A549 treated with CpdA at 1 μM for 4 hours (cell line): ENCODE data around the gene MOG. TPM values are rescaled to one million over a fixed set of nuclear protein-coding genes. Genes with fewer than 3 reads are reported as not detected.

ENCODE experiments used
- total RNA-seq: library from RNA; stranded (reverse); fragments of 200-300 nt; extraction: Qiagen RNA extraction; gene quantifications from 5 replicates; pipeline ENCODE4 v1.2.3, GENCODE V29; 2022; ENCODE audit warnings: low read depth

MOG gene
- total RNA-seq = not detected in 5 replicates

DNA sequence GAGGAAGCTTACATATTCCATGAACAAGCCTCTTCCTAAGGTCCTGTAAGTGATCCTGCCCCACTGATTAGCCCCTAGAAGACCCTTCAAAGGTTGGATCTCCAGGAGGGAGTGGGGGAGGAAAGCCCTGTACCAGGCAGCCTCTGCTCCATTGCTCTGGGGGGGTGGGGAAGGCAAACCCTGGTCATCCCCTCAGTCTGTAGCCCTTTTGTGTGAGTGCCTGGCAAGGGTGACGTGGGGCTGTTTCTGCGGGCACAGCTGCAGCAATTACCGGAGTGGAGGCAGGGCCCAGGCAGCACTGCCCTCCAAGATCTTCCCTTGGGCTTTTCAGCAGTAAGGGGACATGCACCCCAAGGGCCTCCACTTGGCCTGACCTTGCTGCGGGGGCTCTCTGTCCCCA, at the start of gene MOG:
MOG (plus strand) TSS at position 295 of the 400 bp plus-strand sequence. CDS start 118 bp downstream, outside the sequence.

DNA sequence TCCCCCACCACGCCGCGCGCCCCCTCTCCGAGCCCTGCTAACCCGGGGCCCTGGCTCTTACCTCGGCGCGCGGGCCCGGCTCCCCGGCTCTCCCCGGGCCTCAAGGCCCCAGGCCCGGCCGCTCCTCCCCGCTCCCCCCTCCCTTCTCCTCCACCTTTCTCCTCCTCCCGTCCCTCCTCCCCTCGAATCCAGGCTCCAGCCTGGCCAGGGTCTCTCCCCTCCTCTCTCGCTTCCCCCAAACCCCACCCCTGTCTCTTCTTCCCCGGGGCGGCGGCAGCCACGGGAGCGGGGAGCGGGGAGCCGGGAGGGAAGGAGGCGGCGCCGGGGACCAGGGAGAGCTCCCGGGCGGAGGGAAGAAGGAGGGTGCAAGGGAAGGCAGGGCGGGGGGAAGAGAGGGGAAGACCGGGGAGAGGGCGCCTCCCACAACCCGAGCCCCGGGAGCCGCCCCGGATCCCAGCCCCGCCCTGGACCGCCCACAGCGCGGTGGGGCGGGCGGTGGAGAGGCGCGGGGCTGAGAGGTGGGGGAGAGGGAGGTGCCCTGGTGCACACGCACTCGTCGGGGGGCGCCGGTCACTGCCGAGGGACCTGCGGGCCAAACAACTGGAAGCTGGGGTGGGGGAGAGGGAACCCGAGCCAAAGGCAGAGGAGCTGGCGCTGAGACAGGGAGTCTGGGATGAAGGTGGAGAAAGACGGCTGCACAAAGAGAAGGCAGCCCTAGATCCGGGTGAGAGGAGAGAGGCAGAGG, 23.9 kb upstream of the MOG start, which contains the start of gene GABBR1:
GABBR1 (minus strand) TSS at position 395 of the 745 bp plus-strand sequence. CDS start 798 bp downstream, outside the sequence.

DNA sequence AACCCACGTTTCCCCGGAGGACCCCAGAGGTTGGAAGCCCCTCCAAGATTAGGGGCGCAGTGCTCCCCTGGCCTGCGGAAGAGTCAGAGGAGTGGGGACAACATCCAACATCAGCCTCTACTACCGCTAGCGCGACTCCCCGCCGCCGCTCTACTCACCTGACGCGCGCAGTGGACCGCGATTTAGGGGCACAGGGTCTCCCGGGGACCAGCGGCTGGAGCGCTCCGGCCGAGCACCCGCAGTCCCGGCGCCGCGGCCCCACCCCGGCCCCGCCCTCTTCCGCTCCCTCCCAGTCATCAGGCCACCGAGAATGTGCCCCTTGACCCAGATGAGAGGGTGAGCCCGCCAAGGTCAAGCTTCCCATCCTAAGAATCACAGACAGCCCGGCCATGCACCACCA, 24.0 kb downstream of the MOG start, which contains the start of gene ZFP57:
ZFP57 (minus strand) TSS at position 249 of the 400 bp plus-strand sequence. CDS start 4,149 bp downstream, outside the sequence.

Other genes starting within 250 kb of the MOG start
- not detected in 5 replicates for gene OR12D1, start 242.2 kb upstream of the MOG start, total RNA-seq
- not detected in 5 replicates for gene OR10C1, start 217.8 kb upstream of the MOG start, total RNA-seq
- gene OR11A1, start 200.0 kb upstream of the MOG start, total RNA-seq = not detected in 5 replicates
- gene OR2H1, start 199.9 kb upstream of the MOG start, total RNA-seq = not detected in 5 replicates
- gene MAS1L, start 169.1 kb upstream of the MOG start, total RNA-seq = not detected in 5 replicates
- 0.51 to 1.2 TPM (median 0.61 TPM) in 5 replicates for gene UBD, start 97.4 kb upstream of the MOG start, total RNA-seq
- not detected in 5 replicates for gene OR2H2, start 72.0 kb upstream of the MOG start, total RNA-seq
- gene GABBR1, start 23.9 kb upstream of the MOG start, total RNA-seq = 3.4 to 6.8 TPM (median 5.0 TPM) in 5 replicates
- gene ZFP57, start 24.1 kb downstream of the MOG start, total RNA-seq = not detected in 5 replicates
- gene HLA-F, start 66.3 kb downstream of the MOG start, total RNA-seq = 3.2 to 5.4 TPM (median 4.9 TPM) in 5 replicates
- gene HLA-G, start 170.7 kb downstream of the MOG start, total RNA-seq = 0.03 TPM in 1 of 5 replicates, not detected in the others